Bronchial epithelial cell (primary cell): ENCODE measurements around the gene ARHGAP42. TPM values are rescaled to one million over a fixed set of nuclear protein-coding genes. Genes with fewer than 3 reads are reported as not detected.

Experiments
- DNase-seq: peaks from one replicate; pipeline ENCODE4 v3.0.0-alpha.2; 2010; ENCODE audit warnings: low read depth
- FAIRE-seq: peaks from 2 replicates; lab custom pipeline; 2011; peaks lifted over from hg19 to GRCh38; lab: Jason Lieb, UNC
- H3K27me3 ChIP-seq: 2 replicates; pipeline ENCODE4 v1.5.1; 2011; ENCODE audit warnings: low read length; ENCODE audit not compliant: control insufficient read depth, insufficient read depth
- H3K36me3 ChIP-seq: 2 replicates; pipeline ENCODE4 v1.5.1; 2011; ENCODE audit warnings: low read length; ENCODE audit not compliant: control insufficient read depth, insufficient read depth
- H3K4me3 ChIP-seq: 2 replicates; pipeline ENCODE4 v1.5.1; 2011; ENCODE audit warnings: mild to moderate bottlenecking, low read depth, low read length, control low read depth
- total RNA-seq: library from RNA; depleted of rRNA; stranded (reverse); fragments of >200 nt; gene quantifications from 2 replicates; pipeline ENCODE4 v1.2.1, GENCODE V29; 2014
- TF ChIP-seq, protein P1 (sequence below): IDR thresholded peaks from 2 replicates; pipeline ENCODE4 v1.5.1; 2011; ENCODE audit warnings: mild to moderate bottlenecking, moderate library complexity, low read length, control low read depth, inconsistent platforms; ENCODE audit not compliant: insufficient read depth, severe bottlenecking

The ARHGAP42 gene
- total RNA-seq, 1 donor from 2014 or later = 5.3 TPM

DNA sequence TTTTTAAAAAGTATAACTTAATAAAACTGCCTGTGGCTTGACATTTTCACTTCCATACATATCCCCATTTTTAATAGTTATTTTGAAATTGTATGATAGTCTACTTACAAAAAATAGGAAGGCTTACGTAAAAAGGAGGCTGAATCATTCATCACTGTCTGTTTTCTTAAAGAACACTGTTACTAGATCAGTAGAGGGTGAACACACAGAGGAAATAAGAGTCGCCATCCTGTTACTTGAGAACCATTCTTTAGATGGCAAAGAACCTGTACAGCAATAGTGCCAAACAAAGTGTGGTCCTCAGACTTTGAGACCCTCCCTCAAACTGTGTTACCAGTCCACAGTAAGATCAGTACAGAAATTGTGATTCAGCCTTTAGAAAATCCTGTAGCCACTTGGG is 261.8 kb downstream of the ARHGAP42 start:
- Histone ChIP-seq H3K27me3 (no peaks in the 10 kb centered on the region), H3K36me3 (no peaks in the 10 kb centered on the region), H3K4me3 (no peak overlapping the region)
- TF ChIP-seq, protein P1, sequence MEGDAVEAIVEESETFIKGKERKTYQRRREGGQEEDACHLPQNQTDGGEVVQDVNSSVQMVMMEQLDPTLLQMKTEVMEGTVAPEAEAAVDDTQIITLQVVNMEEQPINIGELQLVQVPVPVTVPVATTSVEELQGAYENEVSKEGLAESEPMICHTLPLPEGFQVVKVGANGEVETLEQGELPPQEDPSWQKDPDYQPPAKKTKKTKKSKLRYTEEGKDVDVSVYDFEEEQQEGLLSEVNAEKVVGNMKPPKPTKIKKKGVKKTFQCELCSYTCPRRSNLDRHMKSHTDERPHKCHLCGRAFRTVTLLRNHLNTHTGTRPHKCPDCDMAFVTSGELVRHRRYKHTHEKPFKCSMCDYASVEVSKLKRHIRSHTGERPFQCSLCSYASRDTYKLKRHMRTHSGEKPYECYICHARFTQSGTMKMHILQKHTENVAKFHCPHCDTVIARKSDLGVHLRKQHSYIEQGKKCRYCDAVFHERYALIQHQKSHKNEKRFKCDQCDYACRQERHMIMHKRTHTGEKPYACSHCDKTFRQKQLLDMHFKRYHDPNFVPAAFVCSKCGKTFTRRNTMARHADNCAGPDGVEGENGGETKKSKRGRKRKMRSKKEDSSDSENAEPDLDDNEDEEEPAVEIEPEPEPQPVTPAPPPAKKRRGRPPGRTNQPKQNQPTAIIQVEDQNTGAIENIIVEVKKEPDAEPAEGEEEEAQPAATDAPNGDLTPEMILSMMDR = no peak
- DNase-seq (no peak), FAIRE-seq (no peak)

DNA sequence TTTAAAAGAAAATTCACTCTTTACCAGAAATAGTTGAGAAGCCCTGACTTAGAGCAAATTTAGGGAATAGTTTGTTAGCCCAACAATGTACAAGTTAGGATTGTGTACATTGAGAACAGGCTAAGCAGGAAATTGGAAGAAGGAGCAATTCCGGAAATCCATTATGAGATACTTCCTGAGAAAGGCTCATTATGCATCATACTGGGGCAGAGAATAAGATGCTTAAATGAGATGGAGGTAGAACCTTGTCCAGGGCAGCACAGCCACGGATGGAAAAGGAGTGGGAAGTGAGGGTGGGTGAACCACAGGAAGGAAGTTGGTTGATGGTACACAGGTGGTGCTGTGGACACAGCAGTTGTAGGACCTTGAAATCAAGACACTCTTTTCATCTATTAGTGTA is 262.4 kb downstream of the ARHGAP42 start:
- DNase-seq = no peak
- Histone ChIP-seq H3K4me3 (no peak overlapping the region), H3K27me3 (no peaks in the 10 kb centered on the region), H3K36me3 (no peaks in the 10 kb centered on the region)
- no peak for FAIRE-seq
- TF ChIP-seq, protein P1 = no peak

DNA sequence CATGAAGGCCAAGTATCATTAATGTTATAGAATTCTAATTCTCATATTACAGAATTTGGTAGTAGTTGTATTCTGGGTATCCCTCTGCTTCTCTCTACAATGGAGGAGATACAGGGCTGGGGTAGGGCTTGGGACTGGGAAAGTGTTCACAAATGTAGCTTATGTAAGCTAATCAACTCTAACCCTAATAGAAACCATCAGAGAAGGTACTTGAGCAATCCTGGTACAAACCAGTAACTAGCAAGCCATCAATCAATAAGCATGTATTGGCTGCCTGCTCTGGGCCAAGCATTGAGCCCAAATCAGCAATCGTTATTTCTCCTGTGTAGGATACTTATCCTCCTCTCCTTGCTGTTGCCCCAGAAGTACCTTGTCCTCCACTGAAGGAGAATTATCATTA is 268.2 kb downstream of the ARHGAP42 start:
- Histone ChIP-seq H3K27me3 (no peaks in the 10 kb centered on the region), H3K36me3 (no peaks in the 10 kb centered on the region), H3K4me3 (no peak overlapping the region)
- no peak for DNase-seq
- TF ChIP-seq, protein P1 = no peak
- FAIRE-seq = no peak

DNA sequence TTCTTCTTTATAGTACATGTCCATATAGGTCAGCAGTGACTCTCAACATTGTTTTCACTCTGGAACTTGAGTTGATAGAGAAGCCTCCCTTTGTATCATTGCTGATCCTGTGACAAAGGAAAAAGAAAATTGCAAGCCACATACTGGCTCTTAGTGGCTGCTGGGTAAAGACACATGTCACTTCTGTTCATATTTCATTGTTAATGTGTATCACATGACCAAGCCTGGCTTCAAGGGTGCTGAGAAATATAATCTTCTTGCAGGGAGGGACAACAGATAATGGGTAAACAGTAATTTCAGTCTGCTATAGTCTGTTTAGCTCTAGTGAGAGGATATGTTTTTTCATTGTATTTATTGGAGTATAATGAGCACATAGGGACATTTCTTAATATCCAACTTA is 269.3 kb downstream of the ARHGAP42 start:
- Histone ChIP-seq H3K36me3 (no peaks in the 10 kb centered on the region), H3K4me3 (no peak overlapping the region), H3K27me3 (no peaks in the 10 kb centered on the region)
- no peak for FAIRE-seq
- no peak for DNase-seq
- TF ChIP-seq, protein P1 = no peak

DNA sequence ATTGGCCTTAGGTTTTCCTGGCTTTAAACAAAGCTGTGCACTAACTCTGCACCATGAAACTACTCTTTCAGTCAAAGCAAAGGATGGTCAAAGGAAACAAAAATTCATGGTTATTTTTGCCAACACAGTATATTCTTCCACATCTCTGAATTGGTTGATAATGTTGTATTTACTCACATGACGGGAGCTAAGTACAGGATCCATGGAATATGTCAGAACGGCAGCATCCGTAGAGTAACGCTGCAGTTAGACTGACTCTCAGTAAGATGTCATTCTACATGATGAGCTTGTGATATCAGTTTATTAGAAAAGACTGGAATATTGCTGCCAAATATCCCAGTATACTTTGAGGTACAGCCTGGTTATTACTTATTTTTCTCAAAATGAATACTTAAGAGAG is 270.4 kb downstream of the ARHGAP42 start:
- Histone ChIP-seq H3K4me3 (no peak overlapping the region), H3K27me3 (no peaks in the 10 kb centered on the region), H3K36me3 (no peaks in the 10 kb centered on the region)
- TF ChIP-seq, protein P1 = no peak
- DNase-seq (no peak), FAIRE-seq (no peak)

DNA sequence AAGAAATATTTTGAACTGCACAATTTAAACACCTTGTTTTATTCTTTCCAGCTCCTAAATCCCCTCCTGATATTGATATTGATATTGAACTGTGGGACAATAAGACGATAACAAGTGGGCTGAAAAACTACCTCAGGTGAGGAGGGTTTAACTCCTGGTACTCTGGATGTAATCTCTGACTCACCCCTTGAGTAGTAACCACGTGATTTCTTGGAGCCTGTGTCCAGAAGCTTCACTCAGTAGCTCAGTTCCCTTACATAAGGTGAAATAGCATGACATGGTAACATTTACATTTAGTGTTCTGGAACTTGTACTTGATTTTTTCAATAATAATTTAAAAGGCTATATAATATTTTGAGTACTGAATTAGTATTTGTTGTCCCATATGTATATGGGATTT is 274.5 kb downstream of the ARHGAP42 start:
- DNase-seq = peak; percentile 52
- Histone ChIP-seq H3K36me3 (no peaks in the 10 kb centered on the region), H3K27me3 (no peaks in the 10 kb centered on the region), H3K4me3 (no peak overlapping the region)
- TF ChIP-seq, protein P1 = no peak
- no peak for FAIRE-seq
